HFFc6 (cell line): Measurements from ENCODE around the gene TAL1. TPM values are rescaled to one million over a fixed set of nuclear protein-coding genes. Genes with fewer than 3 reads are reported as not detected.
"Not testable (repeated sequence)": the region's sequence is repeated elsewhere in the genome, so short reads cannot be mapped to it uniquely, and the experiment has no call there.

Experiments
- DNase-seq: peaks from one replicate; pipeline ENCODE4 v3.0.0-alpha.2; 2018
- H3K27ac Mint-ChIP-seq: 2 replicates; pipeline ENCODE4 v1.8.0; 2020; ENCODE audit warnings: mild to moderate bottlenecking, mixed read lengths
- H3K27me3 Mint-ChIP-seq: 2 replicates; pipeline ENCODE4 v1.8.0; 2021; ENCODE audit warnings: mild to moderate bottlenecking, moderate library complexity, mixed read lengths; ENCODE audit not compliant: insufficient read depth
- H3K36me3 Mint-ChIP-seq: 2 replicates; pipeline ENCODE4 v1.8.0; 2021; ENCODE audit warnings: low read depth, mixed read lengths
- H3K4me1 Mint-ChIP-seq: 2 replicates; pipeline ENCODE4 v1.8.0; 2020; ENCODE audit warnings: low read depth, mixed read lengths
- H3K4me3 Mint-ChIP-seq: 2 replicates; pipeline ENCODE4 v1.8.0; 2020; ENCODE audit warnings: mild to moderate bottlenecking, moderate library complexity, mixed read lengths
- H3K9me3 Mint-ChIP-seq: 2 replicates; pipeline ENCODE4 v1.8.0; 2020; ENCODE audit warnings: mild to moderate bottlenecking, mixed read lengths
- long read RNA-seq: library from polyadenylated mRNA; unstranded; transcript quantifications from one replicate; pipeline ENCODE4 v2.0.0, GENCODE V29; 2019
- total RNA-seq, 6 experiments: library from RNA; stranded (reverse); fragmentation: NEBNext Ultra II Directional; extraction: Animal tissue kit (Norgen Biotek cat#: 25700); gene quantifications; 2 replicates in 1 of 6; 3 replicates in 5 of 6; pipeline ENCODE4 v1.2.3, GENCODE V29; 2021
- TF ChIP-seq, protein P1 (sequence below): fragments of 200-600 bp; sonication (generic); IDR thresholded peaks from 2 replicates; pipeline ENCODE4 v1.5.0; 2021; ENCODE audit warnings: antibody characterized with exemption, mild to moderate bottlenecking

The TAL1 gene
- total RNA-seq, result not detected
- long read RNA-seq, result 0 reads

DNA sequence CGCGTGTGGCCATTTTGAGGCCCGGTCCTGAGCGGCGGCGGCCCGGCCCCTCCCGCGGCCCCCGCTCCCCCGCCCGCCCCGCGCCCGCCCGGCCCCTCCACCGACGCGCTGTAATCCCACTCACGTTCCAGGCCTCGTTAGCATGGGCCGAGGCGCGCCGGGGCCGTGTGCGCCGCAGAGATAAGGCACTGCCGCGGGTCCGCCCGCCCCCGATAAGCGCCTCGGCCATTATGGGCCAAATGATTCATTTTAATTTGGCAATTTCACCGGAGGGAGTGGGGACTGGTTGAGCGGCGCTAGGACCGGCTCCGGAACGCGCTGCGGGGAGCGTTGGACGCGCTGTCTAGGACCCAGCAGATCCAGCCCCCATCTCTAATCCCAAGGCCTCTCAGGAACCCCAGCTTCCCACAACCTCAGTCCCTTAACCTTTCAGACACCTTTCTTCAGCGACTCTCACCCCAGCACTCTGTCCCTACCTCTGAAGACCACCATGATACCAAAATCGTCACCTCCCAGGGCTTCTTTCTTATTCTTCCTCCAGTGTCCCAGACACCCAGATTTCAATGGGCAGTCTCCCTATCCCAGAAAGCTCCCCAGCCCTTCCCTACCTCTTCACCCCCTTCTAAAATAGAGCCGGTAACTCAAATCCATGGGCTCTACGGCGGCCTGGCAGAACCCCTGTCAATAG lies at the start of gene TAL1:
TAL1 (minus strand) TSS at position 39 of the 688 bp plus-strand sequence. CDS start 6,337 bp downstream, outside the sequence.
- no peak within 1 kb of the TSS for H3K27ac Mint-ChIP-seq
- H3K27me3 Mint-ChIP-seq, result peaks cover 71% of the 10 kb centered on the region
- H3K9me3 Mint-ChIP-seq, result peaks cover 7% of the 10 kb centered on the region; the same call in 1 of the 2 replicates
- DNase-seq, result no peak
- TF ChIP-seq, protein P1, sequence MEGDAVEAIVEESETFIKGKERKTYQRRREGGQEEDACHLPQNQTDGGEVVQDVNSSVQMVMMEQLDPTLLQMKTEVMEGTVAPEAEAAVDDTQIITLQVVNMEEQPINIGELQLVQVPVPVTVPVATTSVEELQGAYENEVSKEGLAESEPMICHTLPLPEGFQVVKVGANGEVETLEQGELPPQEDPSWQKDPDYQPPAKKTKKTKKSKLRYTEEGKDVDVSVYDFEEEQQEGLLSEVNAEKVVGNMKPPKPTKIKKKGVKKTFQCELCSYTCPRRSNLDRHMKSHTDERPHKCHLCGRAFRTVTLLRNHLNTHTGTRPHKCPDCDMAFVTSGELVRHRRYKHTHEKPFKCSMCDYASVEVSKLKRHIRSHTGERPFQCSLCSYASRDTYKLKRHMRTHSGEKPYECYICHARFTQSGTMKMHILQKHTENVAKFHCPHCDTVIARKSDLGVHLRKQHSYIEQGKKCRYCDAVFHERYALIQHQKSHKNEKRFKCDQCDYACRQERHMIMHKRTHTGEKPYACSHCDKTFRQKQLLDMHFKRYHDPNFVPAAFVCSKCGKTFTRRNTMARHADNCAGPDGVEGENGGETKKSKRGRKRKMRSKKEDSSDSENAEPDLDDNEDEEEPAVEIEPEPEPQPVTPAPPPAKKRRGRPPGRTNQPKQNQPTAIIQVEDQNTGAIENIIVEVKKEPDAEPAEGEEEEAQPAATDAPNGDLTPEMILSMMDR, result no peak
- no peak within 1 kb of the TSS; the same call in 1 of the 2 replicates for H3K4me3 Mint-ChIP-seq
- peaks cover 6% of the 10 kb centered on the region for H3K4me1 Mint-ChIP-seq
- peaks cover 5% of the 10 kb centered on the region; the same call in 1 of the 2 replicates for H3K36me3 Mint-ChIP-seq

DNA sequence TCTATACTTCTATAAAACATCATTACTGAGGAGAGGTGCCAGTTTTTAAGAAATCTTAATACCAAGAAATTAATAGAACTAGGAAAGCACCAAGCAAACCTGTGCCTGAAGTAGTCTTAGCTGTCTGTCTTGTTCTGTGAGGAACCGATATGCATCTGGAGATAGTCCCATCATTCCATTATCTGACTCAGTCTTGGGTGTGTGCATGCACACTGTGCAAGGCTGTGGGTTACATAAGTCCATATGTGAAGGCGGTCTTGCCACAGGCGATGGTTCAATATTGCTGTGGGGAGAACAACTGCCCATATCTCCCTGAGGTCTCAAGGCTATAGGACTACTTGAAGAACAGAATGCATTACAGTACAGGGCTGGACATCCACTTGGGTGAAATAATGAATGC lies 48.1 kb upstream of the TAL1 start:
- DNase-seq, result peak; percentile 14
- H3K27ac Mint-ChIP-seq, result no peak overlapping the region
- H3K4me3 Mint-ChIP-seq, result no peak overlapping the region
- H3K27me3 Mint-ChIP-seq, result no peaks in the 10 kb centered on the region
- H3K9me3 Mint-ChIP-seq, result no peaks in the 10 kb centered on the region
- TF ChIP-seq, protein P1, result no peak
- peaks cover 13% of the 10 kb centered on the region for H3K4me1 Mint-ChIP-seq
- peaks cover 23% of the 10 kb centered on the region; the same call in 1 of the 2 replicates for H3K36me3 Mint-ChIP-seq

DNA sequence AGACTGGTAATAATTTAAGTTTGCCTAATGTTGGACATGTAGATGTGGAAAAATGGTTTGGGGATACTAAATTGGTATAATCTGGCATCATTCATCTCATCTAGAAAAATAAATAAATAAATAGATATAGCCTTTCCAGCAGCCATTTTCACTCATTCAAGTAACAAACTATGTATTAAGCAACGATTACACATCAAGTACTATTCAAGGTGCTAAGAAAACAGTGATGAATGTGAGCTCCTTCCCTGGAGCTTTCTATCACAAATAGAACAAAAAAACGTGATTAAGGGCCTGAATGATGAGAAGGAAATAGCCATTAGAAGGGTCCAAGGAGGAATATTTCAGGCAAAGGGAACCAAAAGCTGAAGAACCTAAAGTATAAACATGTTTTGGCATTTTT lies 44.8 kb upstream of the TAL1 start:
- H3K4me1 Mint-ChIP-seq, result peaks cover 13% of the 10 kb centered on the region
- no peaks in the 10 kb centered on the region for H3K9me3 Mint-ChIP-seq
- TF ChIP-seq, protein P1, result no peak
- H3K4me3 Mint-ChIP-seq, result no peak overlapping the region
- H3K27ac Mint-ChIP-seq, result peak overlapping the region; percentile 6; the same call in 1 of the 2 replicates
- no peak for DNase-seq
- H3K36me3 Mint-ChIP-seq, result peaks cover 23% of the 10 kb centered on the region; the same call in 1 of the 2 replicates
- no peaks in the 10 kb centered on the region for H3K27me3 Mint-ChIP-seq

DNA sequence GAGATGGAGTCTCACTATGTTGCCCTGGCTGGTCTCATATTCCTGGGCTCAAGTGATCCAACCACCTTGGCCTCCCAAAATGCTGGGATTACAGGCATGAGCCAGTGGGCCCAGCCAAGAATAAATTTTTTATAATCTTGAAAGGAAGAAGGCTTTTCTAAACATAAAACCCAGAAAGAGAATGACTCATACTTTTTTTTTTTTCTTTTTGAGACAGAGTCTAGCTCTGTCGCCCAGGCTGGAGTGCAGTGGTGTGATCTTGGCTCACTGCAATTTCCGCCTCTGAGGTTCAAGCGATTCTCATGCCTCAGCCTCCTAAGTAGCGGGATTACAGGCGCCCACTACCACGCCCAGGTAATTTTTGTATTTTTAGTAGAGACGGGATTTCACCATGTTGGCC lies 43.8 kb upstream of the TAL1 start:
- Mint-ChIP-seq H3K36me3 (peaks cover 17% of the 10 kb centered on the region; the same call in 1 of the 2 replicates), H3K4me1 (peaks cover 13% of the 10 kb centered on the region)
- not testable (repeated sequence) for H3K4me3 Mint-ChIP-seq, H3K9me3 Mint-ChIP-seq, DNase-seq, H3K27me3 Mint-ChIP-seq, H3K27ac Mint-ChIP-seq

DNA sequence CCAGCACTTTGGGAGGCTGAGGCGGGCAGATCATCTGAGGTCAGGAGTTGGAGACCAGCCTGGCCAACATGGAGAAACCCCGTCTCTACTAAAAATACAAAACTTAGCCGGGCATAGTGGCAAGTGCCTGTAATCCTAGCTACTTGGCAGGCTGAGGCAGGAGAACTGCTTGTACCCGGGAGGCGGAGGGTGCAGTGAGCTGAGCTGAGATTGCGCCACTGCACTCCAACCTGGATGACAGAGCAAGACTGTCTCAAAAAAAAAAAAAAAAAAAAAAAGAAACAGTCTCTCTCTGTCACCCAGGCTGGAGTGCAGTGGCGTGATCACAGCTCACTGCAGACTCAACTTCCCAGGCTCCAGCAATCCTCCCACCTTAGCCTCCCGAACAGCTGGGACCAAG lies 33.5 kb upstream of the TAL1 start:
- not testable (repeated sequence) for H3K4me1 Mint-ChIP-seq, H3K4me3 Mint-ChIP-seq, DNase-seq, H3K27ac Mint-ChIP-seq, H3K27me3 Mint-ChIP-seq, H3K9me3 Mint-ChIP-seq
- H3K36me3 Mint-ChIP-seq, result peaks cover 17% of the 10 kb centered on the region

DNA sequence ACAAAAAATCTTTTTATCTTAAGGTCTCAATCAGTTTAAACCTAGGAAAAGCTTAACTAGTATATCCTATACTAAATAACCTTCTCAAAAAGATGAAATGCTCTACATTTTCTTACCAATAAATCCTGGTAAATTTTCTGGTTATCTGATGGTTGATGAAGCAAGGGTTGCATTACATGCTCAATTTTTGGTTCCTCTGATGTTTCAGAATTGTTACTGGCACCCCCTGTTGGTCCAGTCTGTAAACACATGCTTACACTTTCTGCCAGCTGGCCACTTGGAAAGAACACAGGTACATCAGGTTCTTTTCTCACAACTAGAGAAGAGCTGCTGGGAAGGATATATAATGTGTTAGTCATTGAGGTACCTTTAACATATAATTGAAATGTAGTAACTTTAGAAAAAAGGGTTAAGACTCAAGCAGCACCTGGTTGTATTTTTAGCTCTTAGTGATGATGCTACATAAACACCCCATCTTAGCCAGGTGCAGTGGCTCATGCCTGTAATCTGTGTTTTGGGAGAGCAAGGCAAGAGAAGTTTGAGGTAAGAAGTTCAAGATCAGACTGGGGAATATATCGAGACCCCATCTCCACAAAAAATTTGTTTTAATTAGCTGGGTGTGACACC lies 30.9 kb upstream of the TAL1 start:
- Mint-ChIP-seq H3K27me3 (no peaks in the 10 kb centered on the region; the same call in 1 of the 2 replicates), H3K9me3 (no peaks in the 10 kb centered on the region), H3K4me1 (no peaks in the 10 kb centered on the region), H3K36me3 (peaks cover 12% of the 10 kb centered on the region; the same call in 1 of the 2 replicates), H3K27ac (no peak overlapping the region), H3K4me3 (no peak overlapping the region)
- TF ChIP-seq, protein P1, result peak; percentile 82
- peak; percentile 41 for DNase-seq
